Body of pancreas (tissue), 4 donors: ENCODE measurements around the gene SSC5D. TPM values are rescaled to one million over a fixed set of nuclear protein-coding genes. Genes with fewer than 3 reads are reported as not detected.

Experiments used
- ATAC-seq: fragments of 150-250 bp; one replicate; pipeline ENCODE4 v1.9.1; 2016
- DNase-seq, 4 donors: peaks; one replicate each; pipeline ENCODE4 v3.0.0-alpha.2; 2019
- H3K27ac ChIP-seq, 4 donors: fragments of 200-600 bp; sonication (generic); 1 replicate in 3 of 4; 2 replicates in 1 of 4; pipeline versions ENCODE4 v1.5.1 to v1.6.1; 2016 to 2019; ENCODE audit warnings: mild to moderate bottlenecking in 1 of 4, mixed read lengths in 1 of 4, moderate library complexity in 1 of 4
- H3K27me3 ChIP-seq, 2 donors: fragments of 200-600 bp; sonication (generic); one replicate each; pipeline ENCODE4 v1.6.0; 2016; ENCODE audit warnings: mild to moderate bottlenecking in 1 of 2
- H3K36me3 ChIP-seq, 2 donors: fragments of 200-600 bp; sonication (generic); replicated peaks in 1 of 2; 2 replicates each; pipeline ENCODE4 v1.5.1; 2016; ENCODE audit warnings: low read depth in 2 of 2; ENCODE audit not compliant: insufficient read depth in 1 of 2
- H3K4me1 ChIP-seq: fragments of 200-600 bp; sonication (generic); one replicate; pipeline ENCODE4 v1.6.0; 2016
- H3K4me3 ChIP-seq, 2 donors: fragments of 200-600 bp; sonication (generic); 1 replicate in 1 of 2; 2 replicates in 1 of 2; pipeline ENCODE4 v1.5.1; 2016 to 2019
- H3K9me3 ChIP-seq, 3 donors: fragments of 200-600 bp; sonication (generic); 1 replicate in 2 of 3; 2 replicates in 1 of 3; pipeline ENCODE4 v1.5.1; 2016
- POLR2A ChIP-seq, 3 donors: fragments of 450-650 bp; IDR thresholded peaks; one replicate each; pipeline ENCODE4 v1.6.1; 2016; ENCODE audit warnings: antibody characterized with exemption in 3 of 3, mild to moderate bottlenecking in 2 of 3
- whole genome bisulfite sequencing, 2 donors: methylation state at CpG; one replicate each; pipeline ENCODE4 v1.1.5; 2017; 5-methylcytosine and 5-hydroxymethylcytosine counted together
- intact Hi-C: fragments of 100-400 bp; cut with DNase I; formaldehyde crosslinking; loops from one replicate; pipeline ENCODE4 v1.15.1; 2023
- total RNA-seq, 2 donors: library from RNA; depleted of rRNA; stranded (reverse); fragments of >200 nt; gene quantifications; one replicate each; pipeline ENCODE4 v1.1.0, GENCODE V29; 2016
- TF ChIP-seq, protein P1 (sequence below), 7 experiments: fragments of 450-650 bp in 4 of 7; fragments of 200-600 bp in 3 of 7; sonication (generic) in 3 of 7; IDR thresholded peaks; one replicate each; pipeline ENCODE4 v1.5.1; 2016 to 2019; ENCODE audit warnings: antibody characterized with exemption in 7 of 7

SSC5D gene
- total RNA-seq, 2 donors from 2014 or later, result 2.6 to 3.3 TPM

DNA sequence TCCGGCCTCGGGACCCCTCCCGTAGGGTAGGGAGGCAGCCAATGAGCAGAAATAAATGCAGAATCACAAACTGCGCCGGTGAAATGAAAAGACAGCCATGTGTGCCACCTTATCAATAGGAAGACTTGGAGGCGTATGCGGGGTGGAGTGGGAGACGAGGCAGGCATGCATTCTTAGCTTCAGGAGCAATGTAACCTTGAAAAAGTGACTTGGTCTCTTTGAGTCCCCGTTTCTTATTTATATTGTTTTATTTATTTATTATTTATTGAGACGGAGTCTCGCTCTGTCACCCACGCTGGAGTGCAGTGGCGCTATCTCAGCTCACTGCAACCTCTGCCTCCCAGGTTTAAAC, 16.0 kb downstream of the SSC5D start:
- Histone ChIP-seq H3K27ac (peak overlapping the region in 1 of 4 donors; percentile 69), H3K4me1 (peaks cover 10% of the 10 kb centered on the region)

GRCh38 chr19:55504981-55505380, 16.7 kb downstream of the SSC5D start:
- Histone ChIP-seq H3K4me1 (peaks cover 10% of the 10 kb centered on the region), H3K27ac (no peak overlapping the region), H3K9me3 (no peaks in the 10 kb centered on the region), H3K27me3 (no peaks in the 10 kb centered on the region), H3K36me3 (no peaks in the 10 kb centered on the region), H3K4me3 (no peak overlapping the region)
- no peak for ATAC-seq
- no peak for TF ChIP-seq POLR2A (IDR thresholded peaks at IDR 0.05)
- TF ChIP-seq, protein P1, sequence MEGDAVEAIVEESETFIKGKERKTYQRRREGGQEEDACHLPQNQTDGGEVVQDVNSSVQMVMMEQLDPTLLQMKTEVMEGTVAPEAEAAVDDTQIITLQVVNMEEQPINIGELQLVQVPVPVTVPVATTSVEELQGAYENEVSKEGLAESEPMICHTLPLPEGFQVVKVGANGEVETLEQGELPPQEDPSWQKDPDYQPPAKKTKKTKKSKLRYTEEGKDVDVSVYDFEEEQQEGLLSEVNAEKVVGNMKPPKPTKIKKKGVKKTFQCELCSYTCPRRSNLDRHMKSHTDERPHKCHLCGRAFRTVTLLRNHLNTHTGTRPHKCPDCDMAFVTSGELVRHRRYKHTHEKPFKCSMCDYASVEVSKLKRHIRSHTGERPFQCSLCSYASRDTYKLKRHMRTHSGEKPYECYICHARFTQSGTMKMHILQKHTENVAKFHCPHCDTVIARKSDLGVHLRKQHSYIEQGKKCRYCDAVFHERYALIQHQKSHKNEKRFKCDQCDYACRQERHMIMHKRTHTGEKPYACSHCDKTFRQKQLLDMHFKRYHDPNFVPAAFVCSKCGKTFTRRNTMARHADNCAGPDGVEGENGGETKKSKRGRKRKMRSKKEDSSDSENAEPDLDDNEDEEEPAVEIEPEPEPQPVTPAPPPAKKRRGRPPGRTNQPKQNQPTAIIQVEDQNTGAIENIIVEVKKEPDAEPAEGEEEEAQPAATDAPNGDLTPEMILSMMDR (IDR thresholded peaks at IDR 0.05), result no peak
- intact Hi-C loops, result loop anchor here (5.0 kb wide), 1 partner anchor 363 kb away; no protein-coding TSS in a partner anchor
- DNase-seq, result no peak
- WGBS, 2 donors, result 63 to 65% methylated on average over 11 of the region's 11 CpGs

More for the DNA sequence above, 16.0 kb downstream of the SSC5D start:
- DNase-seq, result no peak
- intact Hi-C loops, result loop anchor here (5.0 kb wide), 1 partner anchor 362 kb away; no protein-coding TSS in a partner anchor
- WGBS, 2 donors, result 21 to 23% methylated on average over 13 of the region's 13 CpGs
- TF ChIP-seq POLR2A (IDR thresholded peaks at IDR 0.05), result no peak
- no peaks in the 10 kb centered on the region for H3K36me3 ChIP-seq
- no peaks in the 10 kb centered on the region for H3K27me3 ChIP-seq
- no peak overlapping the region for H3K4me3 ChIP-seq
- H3K9me3 ChIP-seq, result no peaks in the 10 kb centered on the region
- ATAC-seq, result peak; percentile 6

DNA sequence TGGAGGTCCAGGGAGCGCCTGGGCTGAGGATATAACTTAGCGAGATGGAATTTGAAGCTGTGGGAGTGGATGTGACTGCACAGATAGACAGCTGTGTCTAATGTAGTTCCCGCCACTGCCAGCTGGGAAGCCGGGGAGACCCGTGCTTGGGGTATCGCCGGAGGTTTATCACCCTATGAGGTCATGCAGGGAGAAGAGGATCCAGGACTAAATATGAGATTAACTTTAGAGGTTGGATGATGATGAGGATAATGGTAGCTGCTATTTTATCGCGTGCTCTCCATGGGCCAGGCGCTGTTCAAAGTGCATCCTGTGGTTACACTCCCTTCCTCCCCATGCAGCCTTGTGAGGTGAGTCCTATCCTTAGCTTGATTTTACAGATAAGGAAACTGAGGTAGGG, 19.9 kb downstream of the SSC5D start:
- no peak overlapping the region for H3K27ac ChIP-seq
- intact Hi-C loops, result no loop called here
- 61 to 63% methylated on average over 10 of the region's 10 CpGs for WGBS, 2 donors

GRCh38 chr19:55516878-55517620, 28.8 kb downstream of the SSC5D start:
- intact Hi-C loops, result loop anchor here (5.0 kb wide), 2 partner anchors 95 to 115 kb away; no protein-coding TSS in a partner anchor
- no peaks in the 10 kb centered on the region for H3K9me3 ChIP-seq
- peak overlapping the region; percentile 46 to 82 (median 74) for H3K27ac ChIP-seq
- ATAC-seq (peak; percentile 100), DNase-seq (peak; percentile 95 to 97 (median 96))
- peaks cover 4% of the 10 kb centered on the region for H3K4me1 ChIP-seq
- 6 to 32% methylated on average over 12 to 56 of the region's 61 CpGs for WGBS, 2 donors
- peaks cover 0 to 5% of the 10 kb centered on the region in 2 donors for H3K27me3 ChIP-seq
- no peaks in the 10 kb centered on the region for H3K36me3 ChIP-seq
- H3K4me3 ChIP-seq, result peak overlapping the region in 1 of 2 donors; percentile 0
- TF ChIP-seq, protein P1 (IDR thresholded peaks at IDR 0.05), result peak; percentile 77 to 98 (median 96)
- TF ChIP-seq POLR2A (IDR thresholded peaks at IDR 0.05), result peak in 2 of 3 donors; percentile 39 to 58

More for the DNA sequence above, 19.9 kb downstream of the SSC5D start:
- Histone ChIP-seq H3K36me3 (no peaks in the 10 kb centered on the region), H3K27me3 (no peaks in the 10 kb centered on the region), H3K4me1 (peaks cover 10% of the 10 kb centered on the region), H3K4me3 (no peak overlapping the region), H3K9me3 (no peaks in the 10 kb centered on the region)
- DNase-seq (no peak), ATAC-seq (no peak)
- no peak for TF ChIP-seq POLR2A (IDR thresholded peaks at IDR 0.05)
- TF ChIP-seq, protein P1 (IDR thresholded peaks at IDR 0.05), result no peak

- ATAC-seq (no peak), DNase-seq (no peak)
- Histone ChIP-seq H3K27ac (no peak overlapping the region), H3K27me3 (peaks cover 0 to 3% of the 10 kb centered on the region in 2 donors), H3K4me3 (no peak overlapping the region), H3K36me3 (no peaks in the 10 kb centered on the region), H3K4me1 (peaks cover 4% of the 10 kb centered on the region), H3K9me3 (no peaks in the 10 kb centered on the region)
- 77 to 80% methylated on average over 10 of the region's 10 CpGs for WGBS, 2 donors
- TF ChIP-seq, protein P1 (IDR thresholded peaks at IDR 0.05), result no peak
- no peak for TF ChIP-seq POLR2A (IDR thresholded peaks at IDR 0.05)
- intact Hi-C loops, result loop anchor here (5.0 kb wide), 2 partner anchors 93 to 113 kb away; no protein-coding TSS in a partner anchor
These were observed 31.4 kb downstream of the SSC5D start for GRCh38 chr19:55519451-55520311.
